Bone marrow (tissue), 2 donors: ENCODE measurements around the gene RASAL2.
A peak's percentile ranks its signal among the peaks of the same experiment; 100 is the strongest.
"Not testable (repeated sequence)": the region's sequence is repeated elsewhere in the genome, so short reads cannot be mapped to it uniquely, and the experiment has no call there.

Experiments used
- DNase-seq, 2 donors: peaks; one replicate each; lab custom pipeline; 2025; lab: John Stamatoyannopoulos, UW

The RASAL2 gene

DNA sequence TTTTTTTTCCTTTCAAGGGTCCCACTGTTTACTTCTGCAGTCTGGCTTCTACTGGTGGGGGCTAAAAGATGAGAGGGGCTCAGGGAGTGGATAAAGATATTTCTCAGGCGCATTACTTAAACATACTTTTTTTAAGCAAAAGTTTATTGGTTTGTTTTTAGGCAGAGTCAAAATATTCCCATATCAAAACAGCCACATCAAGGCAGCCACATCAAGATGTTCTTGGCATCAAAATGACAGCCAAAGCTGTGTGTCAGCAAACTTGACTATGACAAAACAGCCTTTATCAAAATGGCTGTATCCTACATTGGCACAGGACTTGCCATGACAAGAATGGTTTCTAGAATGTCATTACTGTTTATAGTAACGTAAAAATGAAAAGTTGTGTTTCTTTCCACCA lies 22.1 kb upstream of the RASAL2 start:
- DNase-seq, result no peak

DNA sequence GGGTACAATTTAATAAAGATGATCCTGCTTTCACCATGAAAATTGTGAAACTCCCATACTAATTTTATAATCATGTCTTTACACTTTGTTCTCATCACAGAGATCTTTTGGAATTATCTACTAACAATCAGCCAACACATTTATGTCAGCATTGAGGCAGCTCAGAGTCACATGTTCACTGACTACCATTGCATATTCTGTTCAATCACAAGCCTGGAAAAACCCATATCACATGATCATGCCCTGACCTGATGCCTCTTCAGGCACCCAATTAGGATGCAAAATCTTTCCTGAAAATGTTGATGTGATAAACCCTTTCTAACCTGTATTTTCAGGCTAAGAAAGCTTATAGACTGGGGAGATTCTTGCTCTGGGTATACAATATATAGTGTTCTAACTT lies 21.6 kb upstream of the RASAL2 start:
- DNase-seq, result no peak

DNA sequence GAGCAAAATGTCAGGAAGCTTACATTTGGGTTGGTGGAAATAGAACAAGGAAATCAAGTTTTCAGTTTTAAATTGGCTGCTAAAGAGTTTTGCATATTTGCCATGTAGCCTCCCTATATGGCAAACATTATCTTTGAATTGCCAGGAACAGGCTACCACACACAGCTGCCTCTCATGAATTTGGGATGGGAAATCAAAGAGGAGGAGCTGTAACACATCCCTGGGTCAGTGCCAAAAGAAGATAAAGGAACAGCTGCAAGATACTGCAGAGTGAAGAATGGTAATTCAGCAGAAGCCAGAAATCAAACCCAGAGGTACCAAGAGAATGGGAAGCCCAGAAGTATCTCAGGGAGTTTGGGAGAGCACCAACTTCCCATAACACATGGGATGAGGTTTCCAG lies 18.6 kb upstream of the RASAL2 start:
- DNase-seq, result no peak

DNA sequence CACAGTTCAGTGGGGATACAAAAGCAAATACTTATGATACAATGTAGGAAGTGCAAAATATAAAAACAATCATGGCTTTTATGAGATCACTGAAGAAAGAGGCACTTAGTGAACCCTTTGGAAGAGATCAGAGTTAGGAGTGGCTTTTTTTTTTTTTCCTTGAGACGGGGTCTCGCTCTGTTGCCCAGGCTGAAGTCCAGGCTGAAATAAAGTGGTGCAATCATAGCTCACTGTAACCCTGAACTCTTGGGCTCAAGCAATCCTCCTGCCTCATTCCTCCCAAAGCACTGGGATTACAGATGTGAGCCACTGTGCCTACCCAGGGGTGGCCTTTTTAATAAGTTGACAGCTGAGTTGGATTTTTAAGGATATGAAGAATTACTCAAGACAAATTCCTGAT lies 17.3 kb upstream of the RASAL2 start:
- DNase-seq, result no peak

DNA sequence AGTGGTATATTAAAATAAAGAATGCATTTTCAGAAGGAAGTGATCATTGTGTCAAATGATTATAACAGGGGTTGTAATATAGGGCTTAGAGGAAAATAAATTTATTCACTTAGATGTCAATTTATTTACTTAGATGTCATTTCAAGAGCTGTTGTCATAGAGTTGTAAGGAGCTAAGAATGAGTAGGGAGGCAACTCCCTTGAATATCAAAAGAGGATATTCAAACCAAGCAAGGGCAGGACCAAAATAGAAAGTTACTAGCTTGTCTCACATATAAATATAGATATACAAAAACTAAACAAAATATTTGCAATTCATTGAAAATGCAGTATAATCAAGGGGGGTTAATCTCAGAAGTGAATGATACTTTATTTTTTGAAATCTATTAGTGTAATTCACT lies 16.0 kb upstream of the RASAL2 start:
- no peak for DNase-seq

DNA sequence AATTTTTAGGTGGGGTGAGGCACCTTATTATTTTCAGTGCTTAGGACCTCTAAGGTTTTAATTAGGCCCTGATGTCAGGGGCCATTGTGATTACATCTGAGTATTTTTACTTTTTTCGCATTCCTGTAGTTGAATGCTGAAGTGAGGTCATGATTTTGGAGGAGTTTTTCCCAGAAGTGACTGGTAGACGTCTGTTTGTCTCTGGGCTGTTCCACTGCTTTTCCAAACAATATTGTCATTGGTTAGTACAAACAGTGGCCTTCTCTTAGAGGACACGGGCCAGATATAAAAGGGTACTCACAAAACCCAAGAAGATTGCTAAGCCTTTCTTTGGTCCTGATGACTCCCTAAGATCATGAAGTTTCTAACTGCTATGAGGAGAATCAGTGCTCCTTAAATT lies 7.6 kb upstream of the RASAL2 start:
- no peak for DNase-seq

DNA sequence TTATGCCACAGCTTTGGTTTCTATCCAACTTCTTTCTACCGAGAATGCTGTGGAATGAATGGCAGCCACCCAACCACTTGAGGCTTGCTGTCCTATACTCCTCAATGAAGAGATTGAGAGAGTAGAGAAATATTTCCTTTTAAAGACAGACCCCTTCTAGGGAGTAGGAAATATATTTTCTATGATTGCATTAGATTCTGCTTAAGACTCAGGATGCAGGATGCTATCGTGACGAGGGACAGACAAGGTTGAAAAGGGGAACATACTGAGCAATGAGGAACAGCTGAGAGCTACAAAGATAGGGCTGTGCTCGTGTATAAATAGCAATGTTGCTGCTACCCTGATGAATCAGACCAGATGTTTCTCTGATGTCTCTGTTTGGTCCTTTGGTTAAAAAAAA lies 7.1 kb upstream of the RASAL2 start:
- DNase-seq, result peak in 1 of 2 donors; percentile 73

DNA sequence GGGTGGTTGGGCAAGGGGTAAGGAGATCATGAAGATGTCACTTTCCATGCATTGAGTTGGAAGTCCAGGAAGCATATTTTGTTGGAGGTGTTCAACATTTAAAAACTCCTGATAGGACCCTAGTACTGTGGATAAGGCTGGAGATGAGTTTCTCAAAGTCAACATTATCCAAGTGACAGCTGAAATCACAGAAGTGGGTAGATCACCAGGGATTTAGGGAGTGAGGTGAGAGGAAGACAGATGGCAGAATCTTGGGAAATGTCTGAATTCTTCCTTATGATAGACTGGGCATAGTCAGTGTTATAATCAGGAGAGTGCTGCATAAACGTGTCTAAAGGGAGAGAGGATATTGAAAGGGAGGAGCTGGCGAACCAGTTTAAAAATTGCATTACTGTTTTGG lies 5.3 kb upstream of the RASAL2 start:
- no peak for DNase-seq

DNA sequence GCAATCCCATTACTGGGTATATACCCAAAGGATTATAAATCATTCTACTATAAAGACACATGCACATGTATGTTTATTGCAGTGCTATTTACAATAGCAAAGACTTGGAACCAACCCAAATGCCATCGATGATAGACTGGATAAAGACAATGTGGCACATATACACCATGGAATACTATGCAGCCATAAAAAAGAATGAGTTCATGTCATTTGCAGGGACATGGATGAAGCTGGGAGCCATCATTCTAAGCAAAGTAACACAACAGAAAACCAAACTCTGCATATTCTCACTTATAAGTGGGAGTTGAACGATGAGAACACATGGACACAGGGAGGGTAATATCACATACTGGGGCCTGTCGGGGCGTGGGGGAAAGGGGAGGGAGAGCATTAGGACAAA lies 2.5 kb upstream of the RASAL2 start:
- not testable (repeated sequence) for DNase-seq

DNA sequence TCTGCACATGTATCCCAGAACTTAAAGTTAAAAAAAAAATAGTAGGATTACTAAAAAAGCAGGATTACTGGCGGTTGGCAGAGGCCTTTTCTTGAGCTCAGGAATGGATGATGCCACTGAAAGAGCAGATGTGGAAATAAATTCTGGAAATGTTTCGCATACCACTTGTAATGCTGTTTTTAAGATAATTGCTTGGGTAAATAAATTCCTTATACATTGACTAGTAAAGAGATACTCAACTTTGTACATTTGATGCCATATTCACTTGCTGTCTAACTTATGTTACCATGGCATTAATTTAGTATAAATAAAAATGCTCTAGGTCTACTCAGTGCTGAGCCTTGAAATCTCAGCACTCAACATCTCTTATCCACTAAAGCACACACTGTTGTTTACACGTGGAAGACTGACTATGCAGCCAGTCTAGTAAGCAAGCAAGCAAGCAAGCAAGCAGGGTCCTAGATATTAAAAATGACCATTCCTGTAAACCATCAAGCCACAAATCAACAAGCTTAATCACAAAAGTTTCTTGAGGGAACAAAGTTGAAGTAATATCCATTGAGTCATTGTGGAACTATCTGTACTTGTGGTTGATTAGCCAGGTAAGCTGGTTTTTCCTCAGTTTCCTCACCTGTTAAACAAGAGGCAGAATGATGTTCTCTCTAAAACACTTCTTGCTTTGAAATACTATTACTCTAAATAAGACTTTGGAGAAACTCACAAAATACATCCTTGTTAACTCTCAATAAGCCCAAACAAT lies 1.7 kb upstream of the RASAL2 start:
- no peak for DNase-seq

DNA sequence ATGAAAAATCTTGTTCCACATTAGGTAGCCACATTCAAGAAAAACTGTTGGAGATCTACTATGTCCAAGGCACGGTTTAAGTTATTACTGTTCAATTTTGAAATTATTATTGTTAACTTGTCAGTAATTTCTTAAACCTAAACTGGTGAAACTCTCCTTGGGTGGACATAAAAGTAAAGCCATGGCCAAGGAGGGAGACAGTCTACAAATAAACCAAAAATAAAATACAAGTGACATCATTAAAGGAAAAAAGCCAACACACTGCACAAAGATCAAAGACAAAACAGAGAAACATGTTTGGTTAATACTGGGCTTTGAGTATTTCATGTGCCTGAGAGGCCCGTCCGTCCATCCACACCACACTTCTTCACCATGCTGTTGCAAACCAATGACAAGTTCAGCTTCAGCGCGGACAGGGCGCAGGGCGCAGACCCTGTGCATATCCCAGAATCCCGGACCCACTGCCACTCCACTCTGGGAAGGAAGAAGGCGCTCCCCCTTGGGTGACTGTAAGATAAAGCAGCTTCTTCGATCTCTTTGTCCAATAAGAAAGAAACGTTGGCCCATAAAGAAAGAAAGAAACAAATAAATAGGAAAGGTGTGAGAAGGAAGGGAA lies 918 bp upstream of the RASAL2 start:
- no peak for DNase-seq

DNA sequence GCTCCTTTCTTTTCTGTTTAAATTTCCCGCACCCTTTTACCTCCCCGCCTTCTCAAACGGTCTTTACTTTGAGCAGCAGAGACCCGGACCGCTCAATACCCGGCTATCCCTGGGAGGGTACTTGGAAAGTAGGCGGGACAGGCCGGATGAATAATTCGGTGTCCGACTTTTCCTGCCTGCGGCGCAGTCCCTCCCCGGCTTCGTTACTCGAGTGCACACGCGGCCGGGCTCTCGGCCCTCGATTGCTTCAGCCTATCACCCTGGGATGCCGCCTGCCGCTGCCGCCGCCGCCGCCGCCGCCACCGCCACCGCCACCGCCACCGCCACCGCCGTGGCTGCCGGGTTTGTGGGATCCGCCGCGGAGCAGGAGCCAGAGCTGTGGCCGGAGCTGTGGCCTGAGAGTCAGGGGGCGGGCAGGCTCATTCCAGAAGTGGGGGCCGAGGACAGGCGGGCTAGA lies 382 bp upstream of the RASAL2 start:
- DNase-seq, result peak; percentile 66 to 68

DNA sequence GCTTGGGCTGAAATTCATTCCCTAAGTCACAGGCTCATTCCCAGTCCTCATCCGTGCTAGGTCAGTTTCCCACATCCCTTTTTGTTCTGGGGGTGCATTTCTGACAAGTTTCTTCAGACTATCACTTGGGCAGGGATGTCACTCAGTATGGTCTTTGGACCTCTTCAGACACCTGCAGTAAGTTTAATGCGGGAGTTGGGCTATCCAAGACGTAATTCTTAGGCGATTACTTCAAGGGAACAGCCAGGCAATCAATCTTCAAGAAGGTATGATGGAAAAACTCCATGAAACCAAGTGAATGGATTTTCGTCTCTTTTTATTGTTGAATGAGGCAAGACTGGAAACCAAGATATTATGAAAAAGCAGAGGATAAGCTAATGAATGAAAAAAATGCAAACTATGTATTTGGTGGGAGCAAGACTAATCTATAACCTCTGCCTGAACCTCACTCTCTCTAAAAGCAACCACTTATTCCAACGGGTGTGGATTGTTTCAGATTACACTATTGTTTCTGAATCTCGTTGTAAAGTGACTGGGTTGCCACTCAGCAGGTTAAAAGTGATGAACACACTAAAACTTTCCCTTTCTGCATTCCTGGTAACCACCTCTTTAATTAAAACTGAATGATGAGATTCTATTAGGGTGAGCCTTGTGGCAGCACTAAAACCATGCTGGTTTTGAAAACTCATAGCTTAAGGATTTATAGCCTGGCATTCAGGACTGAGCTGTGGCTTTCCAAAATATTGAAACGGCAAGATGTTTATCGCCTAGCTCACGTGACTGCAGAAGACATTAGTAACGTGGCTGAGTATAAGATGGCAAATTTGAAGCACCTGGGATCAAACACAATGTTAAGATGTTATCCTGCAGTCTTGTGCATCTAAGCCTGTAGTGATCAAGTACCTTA lies 1.1 kb downstream of the RASAL2 start:
- no peak for DNase-seq

DNA sequence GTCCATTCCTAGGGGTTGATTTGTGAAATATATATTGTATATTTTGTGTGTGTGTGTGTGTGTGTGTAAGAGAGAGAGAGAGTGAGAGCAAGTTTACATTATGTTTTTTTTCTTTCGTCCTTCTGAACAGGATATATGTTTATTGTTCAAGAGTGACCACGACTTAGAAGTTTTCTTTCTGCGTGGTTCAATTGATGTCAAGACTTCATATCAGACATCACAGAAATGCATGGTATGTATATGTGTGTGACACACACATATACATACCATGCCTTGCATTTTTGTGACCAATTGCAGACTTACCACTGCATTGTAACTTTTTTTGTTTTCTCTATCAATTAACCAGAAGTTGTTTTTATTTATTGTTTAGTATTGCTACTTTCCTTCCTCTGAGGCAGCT lies 2.5 kb downstream of the RASAL2 start:
- no peak for DNase-seq

DNA sequence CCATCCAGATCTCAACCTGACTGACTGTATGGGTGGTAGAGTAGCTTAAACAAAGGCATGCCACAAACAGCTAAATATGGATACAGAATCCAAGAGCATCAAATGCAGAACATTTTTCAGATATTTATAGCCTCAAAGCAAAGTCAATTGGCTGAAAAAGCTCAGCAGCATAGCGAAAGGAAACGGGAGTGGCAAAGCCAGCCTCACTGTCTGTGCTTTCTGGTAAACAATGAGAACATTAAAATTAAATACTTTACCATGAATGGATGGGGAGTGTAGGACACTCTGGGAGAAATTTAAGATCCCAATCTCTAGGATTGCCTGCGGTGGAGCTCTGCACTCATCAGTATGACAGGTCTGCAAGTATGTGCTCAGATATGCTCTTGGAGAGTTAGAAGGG lies 4.4 kb downstream of the RASAL2 start:
- DNase-seq, result no peak

DNA sequence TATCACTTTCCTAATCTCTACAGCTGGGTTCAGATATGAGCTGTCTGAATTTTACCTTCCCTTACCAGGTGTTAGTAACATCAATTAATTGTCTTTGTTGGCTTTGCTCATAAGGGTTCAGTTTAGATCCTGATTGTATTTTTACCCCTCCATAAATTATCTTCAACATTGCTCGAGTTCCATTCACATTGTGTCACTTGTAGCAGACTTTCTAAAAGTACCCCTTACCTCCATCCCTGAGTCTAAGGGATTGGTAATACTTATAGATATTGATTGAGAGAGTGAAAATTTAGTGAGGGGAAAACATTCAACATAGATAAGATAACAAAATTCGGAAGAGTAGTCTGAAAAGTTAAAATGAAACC lies 7.3 kb downstream of the RASAL2 start:
- no peak for DNase-seq

DNA sequence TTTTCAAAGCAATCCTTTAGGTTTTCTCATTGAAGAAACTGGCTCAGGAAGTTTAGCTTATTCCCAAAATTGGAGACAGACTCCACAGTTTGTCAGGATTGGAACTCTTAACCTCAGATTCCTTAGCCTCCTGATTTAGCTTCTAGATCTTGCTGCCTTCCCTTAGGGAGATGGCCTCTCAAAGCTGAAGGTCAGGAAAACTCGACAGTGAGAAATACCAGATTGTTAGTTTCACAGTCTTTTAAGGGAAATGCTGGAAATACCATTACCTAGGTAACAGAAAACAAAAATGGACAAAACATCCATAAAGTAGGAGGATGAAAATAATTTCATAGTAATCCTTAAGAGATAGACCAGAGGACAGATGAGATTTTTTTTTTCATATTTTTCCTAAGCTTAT lies 7.8 kb downstream of the RASAL2 start:
- no peak for DNase-seq

DNA sequence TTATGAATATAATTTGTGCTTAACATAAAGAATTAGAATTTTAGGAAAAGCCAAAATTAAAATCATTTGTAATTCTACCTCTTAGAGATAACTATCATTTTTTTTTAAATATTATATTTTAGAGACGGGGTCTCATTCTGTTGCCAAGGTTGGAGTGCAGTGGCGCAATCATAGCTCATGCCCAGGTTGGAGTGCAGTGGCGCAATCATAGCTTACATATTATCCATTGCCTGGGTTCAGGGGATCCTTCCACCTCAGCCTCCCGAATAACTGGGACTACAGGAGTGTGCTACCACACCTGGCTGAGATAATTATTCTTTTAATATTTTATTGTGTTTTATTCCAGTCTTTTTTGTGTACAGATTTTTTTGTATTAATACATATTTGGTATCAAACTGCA lies 8.3 kb downstream of the RASAL2 start:
- DNase-seq, result no peak

DNA sequence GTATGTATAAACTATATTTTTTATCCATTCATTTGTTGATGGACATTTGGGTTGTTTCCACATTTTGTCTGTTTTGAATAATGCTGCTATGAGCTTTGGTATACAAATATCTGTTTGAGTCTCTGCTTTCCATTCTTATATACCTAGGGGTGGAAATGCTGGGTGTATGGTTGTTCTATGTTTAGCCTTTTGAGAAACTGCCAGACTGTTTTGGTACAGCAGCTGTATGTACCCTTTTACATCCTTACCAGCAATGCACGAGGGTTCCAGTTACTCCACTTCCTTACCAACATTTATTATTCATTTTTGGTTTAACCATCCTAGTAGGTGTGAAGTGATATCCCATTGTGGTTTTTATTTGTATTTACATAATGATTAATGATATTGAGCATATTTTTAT lies 13.9 kb downstream of the RASAL2 start:
- no peak for DNase-seq

DNA sequence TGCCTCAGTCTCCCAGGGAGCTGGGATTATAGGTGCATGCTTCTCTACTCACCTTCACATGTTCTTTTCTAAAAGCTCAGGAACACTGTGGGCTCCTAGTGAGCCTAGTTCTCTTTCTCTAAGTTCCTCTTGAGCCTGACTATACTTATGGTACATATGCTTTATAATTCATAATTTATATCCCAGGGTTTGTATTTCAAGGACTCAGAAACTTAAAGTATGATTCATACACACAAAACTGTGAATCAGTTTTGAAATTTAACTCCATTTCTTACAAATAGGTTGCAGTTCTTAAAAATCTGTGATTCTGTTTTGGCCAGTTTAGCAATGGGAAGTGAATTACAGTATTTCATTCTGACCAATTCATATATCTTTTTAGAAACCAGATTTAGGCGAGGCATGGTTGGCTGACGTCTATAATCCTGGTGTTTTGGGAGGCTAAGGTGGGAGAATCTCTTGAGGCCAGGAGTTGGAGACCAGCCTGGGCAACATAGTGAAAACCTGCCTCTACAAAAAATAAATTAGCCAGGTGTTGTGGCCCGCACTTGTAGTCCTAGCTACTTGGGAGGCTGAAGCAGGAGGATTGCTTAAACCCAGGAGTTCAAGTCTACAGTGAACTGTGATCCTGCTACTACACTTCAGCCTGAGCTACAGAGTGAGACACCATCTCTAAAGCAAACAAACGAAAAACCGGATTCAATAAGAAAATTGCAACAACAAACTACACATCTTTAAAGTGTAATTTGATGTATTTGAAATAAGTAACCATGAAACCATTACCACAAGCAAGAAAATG lies 15.6 kb downstream of the RASAL2 start:
- no peak for DNase-seq

DNA sequence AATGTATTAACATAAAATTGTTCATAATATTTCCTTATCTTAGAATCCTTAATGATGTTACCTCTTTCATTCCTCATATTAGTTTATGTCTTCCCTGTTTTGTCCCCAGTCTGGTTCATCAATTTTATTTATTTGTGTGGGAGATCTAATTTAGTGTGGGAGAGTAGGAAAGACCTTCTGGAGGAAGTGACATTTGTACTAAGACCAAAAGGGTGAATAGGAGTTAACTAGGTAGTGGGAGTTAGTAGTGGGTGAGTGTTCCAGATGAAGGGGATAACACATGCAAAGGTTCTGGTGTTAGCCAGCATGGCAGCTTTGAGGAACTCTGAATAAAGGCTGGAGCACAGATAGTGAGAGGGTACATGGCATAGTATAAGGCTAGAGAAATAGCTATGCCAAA lies 21.4 kb downstream of the RASAL2 start:
- DNase-seq, result no peak

DNA sequence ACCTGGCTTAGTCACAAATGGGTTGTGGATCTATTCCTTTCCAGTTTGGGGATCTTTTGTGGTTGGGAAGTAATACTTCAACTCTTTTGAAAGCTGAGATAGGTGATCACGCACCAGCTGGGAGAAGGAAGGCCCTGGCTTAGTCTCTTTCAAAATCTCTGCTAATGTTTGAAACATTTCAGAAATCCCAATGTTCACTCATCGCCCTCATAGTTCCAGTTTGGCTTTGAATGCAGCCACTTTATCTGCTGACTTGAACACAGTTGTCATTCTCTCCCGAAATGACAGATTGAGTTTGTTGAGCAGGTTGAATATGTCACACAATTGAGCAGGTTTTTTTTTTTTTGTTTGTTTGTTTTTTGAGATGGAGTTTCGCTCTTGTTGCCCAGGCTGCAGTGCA lies 24.6 kb downstream of the RASAL2 start:
- DNase-seq, result no peak
